Mucosa of rectum (tissue), 2 donors: ENCODE measurements around the gene SRGAP1.

ENCODE experiments used
- H3K27ac ChIP-seq, 2 donors: one replicate each; pipeline ENCODE4 v1.7.0; 2013; ENCODE audit warnings: inconsistent platforms in 2 of 2, low read depth in 2 of 2, low read length in 2 of 2
- H3K27me3 ChIP-seq, 2 donors: one replicate each; pipeline ENCODE4 v1.7.0; 2013; ENCODE audit warnings: low read length in 2 of 2; ENCODE audit not compliant: control insufficient read depth in 2 of 2, insufficient read depth in 2 of 2
- H3K36me3 ChIP-seq, 2 donors: one replicate each; pipeline ENCODE4 v1.7.0; 2013; ENCODE audit warnings: low read length in 2 of 2; ENCODE audit not compliant: control insufficient read depth in 2 of 2, insufficient read depth in 2 of 2
- H3K4me1 ChIP-seq, 2 donors: one replicate each; pipeline ENCODE4 v1.7.0; 2013; ENCODE audit warnings: low read length in 2 of 2, mild to moderate bottlenecking in 1 of 2; ENCODE audit not compliant: control insufficient read depth in 2 of 2, insufficient read depth in 2 of 2
- H3K4me3 ChIP-seq, 2 donors: one replicate each; pipeline ENCODE4 v1.7.0; 2013; ENCODE audit warnings: low read length in 2 of 2
- H3K9ac ChIP-seq, 2 donors: one replicate each; pipeline ENCODE4 v1.7.0; 2013; ENCODE audit warnings: low read length in 2 of 2, low read depth in 1 of 2, mild to moderate bottlenecking in 1 of 2
- H3K9me3 ChIP-seq, 2 donors: one replicate each; pipeline ENCODE4 v1.7.0; 2013; ENCODE audit warnings: low read length in 2 of 2; ENCODE audit not compliant: control insufficient read depth in 2 of 2
- donor health status: healthy.
- donor health status: Normal muscosa, but diverticular disease.

Gene SRGAP1

GRCh38 chr12:63863658-63864453 is 19.4 kb downstream of the SRGAP1 start:
- Histone ChIP-seq H3K9me3 (no peaks in the 10 kb centered on the region), H3K4me3 (no peak overlapping the region), H3K27ac (no peak overlapping the region), H3K4me1 (peaks cover 12 to 14% of the 10 kb centered on the region in 2 donors), H3K36me3 (no peaks in the 10 kb centered on the region), H3K9ac (no peak overlapping the region), H3K27me3 (no peaks in the 10 kb centered on the region)

GRCh38 chr12:63864454-63864706 is 19.9 kb downstream of the SRGAP1 start:
- H3K4me3 ChIP-seq = no peak overlapping the region
- H3K27ac ChIP-seq = no peak overlapping the region
- no peaks in the 10 kb centered on the region for H3K36me3 ChIP-seq
- no peaks in the 10 kb centered on the region for H3K27me3 ChIP-seq
- peaks cover 12 to 14% of the 10 kb centered on the region in 2 donors for H3K4me1 ChIP-seq
- no peaks in the 10 kb centered on the region for H3K9me3 ChIP-seq
- no peak overlapping the region for H3K9ac ChIP-seq

- Histone ChIP-seq H3K27ac (no peak overlapping the region), H3K4me3 (no peak overlapping the region), H3K4me1 (peaks cover 12 to 14% of the 10 kb centered on the region in 2 donors), H3K9me3 (no peaks in the 10 kb centered on the region), H3K36me3 (no peaks in the 10 kb centered on the region), H3K9ac (no peak overlapping the region), H3K27me3 (no peaks in the 10 kb centered on the region)
Measured at GRCh38 chr12:63865448-63865847, 20.9 kb downstream of the SRGAP1 start.

GRCh38 chr12:63867053-63867452 is 22.6 kb downstream of the SRGAP1 start:
- no peak overlapping the region for H3K9ac ChIP-seq
- H3K27me3 ChIP-seq = no peaks in the 10 kb centered on the region
- H3K4me3 ChIP-seq = no peak overlapping the region
- no peaks in the 10 kb centered on the region for H3K9me3 ChIP-seq
- no peak overlapping the region for H3K27ac ChIP-seq
- H3K36me3 ChIP-seq = no peaks in the 10 kb centered on the region
- H3K4me1 ChIP-seq = peaks cover 9 to 10% of the 10 kb centered on the region in 2 donors

- H3K4me1 ChIP-seq = no peaks in the 10 kb centered on the region
- H3K9me3 ChIP-seq = no peaks in the 10 kb centered on the region
- no peak overlapping the region for H3K27ac ChIP-seq
- H3K4me3 ChIP-seq = no peak overlapping the region
- H3K27me3 ChIP-seq = no peaks in the 10 kb centered on the region
- H3K9ac ChIP-seq = no peak overlapping the region
- H3K36me3 ChIP-seq = no peaks in the 10 kb centered on the region
Measured at GRCh38 chr12:63869656-63870055, 25.2 kb downstream of the SRGAP1 start.

- H3K36me3 ChIP-seq = no peaks in the 10 kb centered on the region
- no peak overlapping the region for H3K27ac ChIP-seq
- H3K9ac ChIP-seq = no peak overlapping the region
- H3K4me1 ChIP-seq = no peaks in the 10 kb centered on the region
- no peaks in the 10 kb centered on the region for H3K27me3 ChIP-seq
- no peak overlapping the region for H3K4me3 ChIP-seq
- no peaks in the 10 kb centered on the region for H3K9me3 ChIP-seq
Measured at GRCh38 chr12:63870838-63871237, 26.3 kb downstream of the SRGAP1 start.

GRCh38 chr12:63874897-63875480 is 30.5 kb downstream of the SRGAP1 start:
- Histone ChIP-seq H3K4me1 (no peaks in the 10 kb centered on the region), H3K27me3 (no peaks in the 10 kb centered on the region), H3K36me3 (no peaks in the 10 kb centered on the region), H3K9ac (no peak overlapping the region), H3K27ac (no peak overlapping the region), H3K4me3 (no peak overlapping the region), H3K9me3 (no peaks in the 10 kb centered on the region)

- H3K4me1 ChIP-seq = no peaks in the 10 kb centered on the region
- H3K27ac ChIP-seq = no peak overlapping the region
- H3K9ac ChIP-seq = no peak overlapping the region
- no peaks in the 10 kb centered on the region for H3K36me3 ChIP-seq
- H3K4me3 ChIP-seq = no peak overlapping the region
- H3K9me3 ChIP-seq = no peaks in the 10 kb centered on the region
- no peaks in the 10 kb centered on the region for H3K27me3 ChIP-seq
Measured at GRCh38 chr12:63875703-63876102, 31.2 kb downstream of the SRGAP1 start.

- Histone ChIP-seq H3K27me3 (no peaks in the 10 kb centered on the region), H3K9ac (no peak overlapping the region), H3K4me1 (no peaks in the 10 kb centered on the region), H3K27ac (no peak overlapping the region), H3K4me3 (no peak overlapping the region), H3K36me3 (no peaks in the 10 kb centered on the region), H3K9me3 (no peaks in the 10 kb centered on the region)
Measured at GRCh38 chr12:63876980-63877379, 32.5 kb downstream of the SRGAP1 start.

- H3K27ac ChIP-seq = no peak overlapping the region
- no peaks in the 10 kb centered on the region for H3K4me1 ChIP-seq
- H3K4me3 ChIP-seq = no peak overlapping the region
- no peaks in the 10 kb centered on the region for H3K9me3 ChIP-seq
- no peak overlapping the region for H3K9ac ChIP-seq
- H3K27me3 ChIP-seq = no peaks in the 10 kb centered on the region
- no peaks in the 10 kb centered on the region for H3K36me3 ChIP-seq
Measured at GRCh38 chr12:63877693-63878092, 33.2 kb downstream of the SRGAP1 start.
